Globus pallidus (tissue), 1 donor: ENCODE data around the gene MRPL54.
A peak's percentile ranks its signal among the peaks of the same experiment; 100 is the strongest.
"Not testable (repeated sequence)": the region's sequence is repeated elsewhere in the genome, so short reads cannot be mapped to it uniquely, and the experiment has no call there.

Experiments
- DNase-seq: peaks from one replicate; pipeline ENCODE4 v3.0.0-alpha.2; 2015; ENCODE audit warnings: low spot score

MRPL54 gene

GRCh38 chr19:3740431-3740830 is 22.1 kb upstream of the MRPL54 start:
- no peak for DNase-seq

- DNase-seq, result no peak
These were observed 19.0 kb upstream of the MRPL54 start for GRCh38 chr19:3743486-3743885.

- no peak for DNase-seq
These were observed 17.0 kb upstream of the MRPL54 start for GRCh38 chr19:3745363-3746045.

- no peak for DNase-seq
These were observed 16.0 kb upstream of the MRPL54 start for GRCh38 chr19:3746371-3747056.

GRCh38 chr19:3748965-3749364 is 13.5 kb upstream of the MRPL54 start:
- no peak for DNase-seq

- no peak for DNase-seq
These were observed 12.3 kb upstream of the MRPL54 start for GRCh38 chr19:3750211-3750610.

GRCh38 chr19:3751236-3751635 is 11.2 kb upstream of the MRPL54 start:
- DNase-seq, result no peak

- DNase-seq, result no peak
These were observed 10.0 kb upstream of the MRPL54 start for GRCh38 chr19:3752492-3752891.

GRCh38 chr19:3753631-3754410 is 8.7 kb upstream of the MRPL54 start:
- DNase-seq, result no peak

- not testable (repeated sequence) for DNase-seq
These were observed 4.8 kb upstream of the MRPL54 start for GRCh38 chr19:3757705-3758104.

- DNase-seq, result not testable (repeated sequence)
These were observed 4.2 kb upstream of the MRPL54 start for GRCh38 chr19:3758297-3758696.

GRCh38 chr19:3759482-3760254 is 2.8 kb upstream of the MRPL54 start:
- DNase-seq, result no peak

- DNase-seq, result no peak
These were observed 1.6 kb upstream of the MRPL54 start for GRCh38 chr19:3760871-3761361.

GRCh38 chr19:3761382-3762129 is 926 bp upstream of the MRPL54 start, which contains the start of gene APBA3:
Gene APBA3 (minus strand): TSS chr19:3761692. CDS start chr19:3760264, 1,428 bp downstream.
- DNase-seq, result peak; percentile 84

GRCh38 chr19:3762130-3762473 is 380 bp upstream of the MRPL54 start:
- no peak for DNase-seq

GRCh38 chr19:3765121-3765520 is 2.6 kb downstream of the MRPL54 start:
- DNase-seq, result no peak

- DNase-seq, result not testable (repeated sequence)
These were observed 3.3 kb downstream of the MRPL54 start for GRCh38 chr19:3765757-3766156.

GRCh38 chr19:3766520-3766919 is 4.0 kb downstream of the MRPL54 start:
- DNase-seq, result no peak

- DNase-seq, result no peak
These were observed 4.6 kb downstream of the MRPL54 start for GRCh38 chr19:3767050-3767449.

GRCh38 chr19:3768015-3768747 is 5.7 kb downstream of the MRPL54 start:
- DNase-seq, result no peak

GRCh38 chr19:3768748-3769099 is 6.2 kb downstream of the MRPL54 start:
- no peak for DNase-seq
